HG03342 (cell line): ENCODE measurements around the gene NR1H3.
A peak's percentile ranks its signal among the peaks of the same experiment; 100 is the strongest.

Experiments used
- ATAC-seq: cut with Tn5 transposase; IDR thresholded peaks from one replicate; pipeline ENCODE4 v1.9.1; 2021; ENCODE audit warnings: mild to moderate bottlenecking, moderate library complexity; ENCODE audit not compliant: unreplicated experiment

Gene NR1H3

GRCh38 chr11:47269002-47269828 lies 11.4 kb downstream of the NR1H3 start:
- ATAC-seq = peak; percentile 39

GRCh38 chr11:47269829-47270305 lies 12.1 kb downstream of the NR1H3 start, which contains the start of gene MADD:
TSS of gene MADD (plus strand) at chr11:47270133.
- peak; percentile 63 for ATAC-seq

- no peak for ATAC-seq
Observed at GRCh38 chr11:47270331-47271271, 12.8 kb downstream of the NR1H3 start.

- ATAC-seq = no peak
Observed at GRCh38 chr11:47271328-47271727, 13.5 kb downstream of the NR1H3 start.

- ATAC-seq = peak; percentile 25
Observed at GRCh38 chr11:47271961-47272661, 14.3 kb downstream of the NR1H3 start.

- ATAC-seq = no peak
Observed at GRCh38 chr11:47272706-47273105, 14.9 kb downstream of the NR1H3 start.

- no peak for ATAC-seq
Observed at GRCh38 chr11:47274495-47275235, 16.9 kb downstream of the NR1H3 start.

- ATAC-seq = no peak
Observed at GRCh38 chr11:47276923-47277322, 19.1 kb downstream of the NR1H3 start.

GRCh38 chr11:47278058-47278457 lies 20.3 kb downstream of the NR1H3 start:
- ATAC-seq = no peak

- no peak for ATAC-seq
Observed at GRCh38 chr11:47278769-47279168, 21.0 kb downstream of the NR1H3 start.

GRCh38 chr11:47280099-47280498 lies 22.3 kb downstream of the NR1H3 start:
- no peak for ATAC-seq

GRCh38 chr11:47280860-47281259 lies 23.1 kb downstream of the NR1H3 start:
- no peak for ATAC-seq

- ATAC-seq = no peak
Observed at GRCh38 chr11:47282462-47282861, 24.7 kb downstream of the NR1H3 start.

- ATAC-seq = no peak
Observed at GRCh38 chr11:47284151-47284550, 26.4 kb downstream of the NR1H3 start.

- no peak for ATAC-seq
Observed at GRCh38 chr11:47285969-47286770, 28.4 kb downstream of the NR1H3 start.

- no peak for ATAC-seq
Observed at GRCh38 chr11:47288066-47288465, 30.3 kb downstream of the NR1H3 start.

- ATAC-seq = no peak
Observed at GRCh38 chr11:47289856-47290255, 32.1 kb downstream of the NR1H3 start.

- ATAC-seq = no peak
Observed at GRCh38 chr11:47295385-47295784, 37.6 kb downstream of the NR1H3 start.

- no peak for ATAC-seq
Observed at GRCh38 chr11:47296045-47296444, 38.2 kb downstream of the NR1H3 start.
